Measurements from ENCODE around the gene TSNAXIP1. TPM values are rescaled to one million over a fixed set of nuclear protein-coding genes. Genes with fewer than 3 reads are reported as not detected.

Gene TSNAXIP1
- total RNA-seq, 1 experiment from 2014 or later = 1.2 TPM

DNA sequence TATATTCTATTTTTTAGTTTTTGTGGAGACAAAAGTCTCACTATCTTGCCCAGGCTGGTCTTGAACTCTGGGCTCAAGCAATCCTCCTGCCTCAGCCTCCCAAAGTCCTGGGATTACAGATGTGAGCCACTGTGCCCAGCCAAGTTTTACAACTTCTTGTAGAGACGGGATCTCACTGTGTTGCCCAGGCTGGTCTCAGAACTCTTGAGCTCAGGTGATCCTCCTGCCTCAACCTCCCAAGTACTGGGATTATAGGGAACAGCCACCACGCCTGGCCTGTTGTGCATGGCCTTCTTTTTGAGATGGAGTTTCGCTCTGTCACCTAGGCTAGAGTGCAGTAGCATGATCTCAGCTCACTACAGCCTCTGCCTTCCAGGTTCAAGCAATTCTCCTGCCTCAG is 47.0 kb downstream of the TSNAXIP1 start:
- H3K9ac ChIP-seq (ENCODE audit: low read length) = no peak overlapping the region
- TF ChIP-seq, protein P1, sequence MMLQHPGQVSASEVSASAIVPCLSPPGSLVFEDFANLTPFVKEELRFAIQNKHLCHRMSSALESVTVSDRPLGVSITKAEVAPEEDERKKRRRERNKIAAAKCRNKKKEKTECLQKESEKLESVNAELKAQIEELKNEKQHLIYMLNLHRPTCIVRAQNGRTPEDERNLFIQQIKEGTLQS (IDR thresholded peaks at IDR 0.05) = no peak
- no peak for TF ChIP-seq RAD21 (IDR thresholded peaks at IDR 0.05; ENCODE audit: low read depth)
- TF ChIP-seq JUND (IDR thresholded peaks at IDR 0.05) = no peak
- no peak for TF ChIP-seq CEBPB (IDR thresholded peaks at IDR 0.05; ENCODE audit: low read depth)
- no peak overlapping the region for H3K4me2 ChIP-seq (ENCODE audit: low read length)
- no peak overlapping the region for H3K4me3 ChIP-seq (replicated peaks in 1 of 2; ENCODE audit: low read depth in 1 of 2, low read length in 2 of 2)
- intact Hi-C loops (cut with micrococcal nuclease) = no loop called here
- no peaks in the 10 kb centered on the region for H3K27me3 ChIP-seq (ENCODE audit: insufficient read depth, low read length)
- RAD21 ChIA-PET (ENCODE audit: low non-redundant PET in 1 of 2, low total read pairs in 2 of 2, uncharacterized antibody in 2 of 2, unreplicated experiment in 2 of 2) = no interaction called here
- no peaks in the 10 kb centered on the region for H3K9me3 ChIP-seq (ENCODE audit: control insufficient read depth in 1 of 2, insufficient read depth in 1 of 2, low read depth in 1 of 2, low read length in 2 of 2)
- no TSS peak for BruUV-seq (replicated peaks)
- no peak for DNase-seq (ENCODE audit: low read depth, low spot score)
- H3K27ac ChIP-seq (ENCODE audit: low read depth, low read length) = no peak overlapping the region
- ATAC-seq = no peak
- H3K4me1 ChIP-seq (ENCODE audit: control insufficient read depth in 1 of 2, insufficient read depth in 2 of 2, low read length in 2 of 2) = peaks cover 9 to 25% of the 10 kb centered on the region in 2 experiments; a peak in 3 of 4 replicates
- POLR2A ChIA-PET = no interaction called here
- H3K36me3 ChIP-seq (ENCODE audit: control insufficient read depth in 1 of 2, insufficient read depth in 2 of 2, low read length in 2 of 2) = peaks cover 4 to 10% of the 10 kb centered on the region in 2 experiments; a peak in 2 of 4 replicates
- CTCF ChIA-PET = no interaction called here
- peaks cover 98% of the 10 kb centered on the region for H3K79me2 ChIP-seq (ENCODE audit: insufficient read depth, low read length)
- no peaks in the 10 kb centered on the region for H3K9me2 ChIP-seq (ENCODE audit: insufficient read depth)
- H2AFZ ChIP-seq (ENCODE audit: low read depth, low read length, poor library complexity, severe bottlenecking) = no peak overlapping the region
- peaks cover 8% of the 10 kb centered on the region; the same call in 1 of the 2 replicates for H4K20me1 ChIP-seq (ENCODE audit: insufficient read depth)

DNA sequence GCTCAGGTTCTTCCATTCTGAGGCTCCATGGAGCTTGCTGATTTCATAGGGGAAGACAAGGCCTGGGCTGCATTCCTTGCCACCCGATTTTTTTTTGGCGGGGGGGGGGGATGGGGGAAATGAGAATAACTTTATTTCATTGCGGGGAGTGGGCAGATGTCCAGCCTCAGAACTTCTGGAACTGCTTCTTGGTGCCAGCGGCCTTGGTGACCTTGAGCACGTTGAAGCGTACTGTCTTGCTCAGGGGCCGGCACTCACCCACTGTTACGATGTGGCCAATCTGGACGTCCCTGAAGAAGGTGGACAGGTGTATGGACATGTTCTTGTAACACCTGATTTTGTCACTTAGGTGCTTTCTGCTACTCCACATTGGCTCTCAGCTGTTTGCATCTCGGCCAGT is 49.1 kb downstream of the TSNAXIP1 start:
- Histone ChIP-seq H3K9me3 (ENCODE audit: control insufficient read depth in 1 of 2, insufficient read depth in 1 of 2, low read depth in 1 of 2, low read length in 2 of 2) (no peaks in the 10 kb centered on the region), H3K4me1 (ENCODE audit: control insufficient read depth in 1 of 2, insufficient read depth in 2 of 2, low read length in 2 of 2) (peaks cover 13 to 35% of the 10 kb centered on the region in 2 experiments; a peak in 3 of 4 replicates), H3K4me3 (replicated peaks in 1 of 2; ENCODE audit: low read depth in 1 of 2, low read length in 2 of 2) (no peak overlapping the region), H4K20me1 (ENCODE audit: insufficient read depth) (peaks cover 7% of the 10 kb centered on the region; the same call in 1 of the 2 replicates), H3K9ac (ENCODE audit: low read length) (no peak overlapping the region), H3K27me3 (ENCODE audit: insufficient read depth, low read length) (no peaks in the 10 kb centered on the region), H3K79me2 (ENCODE audit: insufficient read depth, low read length) (peaks cover 96% of the 10 kb centered on the region), H2AFZ (ENCODE audit: low read depth, low read length, poor library complexity, severe bottlenecking) (no peak overlapping the region), H3K4me2 (ENCODE audit: low read length) (no peak overlapping the region), H3K9me2 (ENCODE audit: insufficient read depth) (no peaks in the 10 kb centered on the region), H3K27ac (ENCODE audit: low read depth, low read length) (no peak overlapping the region), H3K36me3 (ENCODE audit: control insufficient read depth in 1 of 2, insufficient read depth in 2 of 2, low read length in 2 of 2) (peaks cover 0 to 11% of the 10 kb centered on the region in 2 experiments; a peak in 1 of 4 replicates)
- ATAC-seq = no peak
- no TSS peak for BruUV-seq (replicated peaks)
- DNase-seq (ENCODE audit: low read depth, low spot score) = no peak
- RAD21 ChIA-PET (ENCODE audit: low non-redundant PET in 1 of 2, low total read pairs in 2 of 2, uncharacterized antibody in 2 of 2, unreplicated experiment in 2 of 2) = no interaction called here
- intact Hi-C loops (cut with micrococcal nuclease) = no loop called here
- TF ChIP-seq CEBPB (IDR thresholded peaks at IDR 0.05; ENCODE audit: low read depth) (no peak), TCF7L2 (IDR thresholded peaks at IDR 0.05; ENCODE audit: borderline replicate concordance, extremely low read depth, insufficient read depth, insufficient read length) (no peak), SRF (IDR thresholded peaks at IDR 0.05; ENCODE audit: low read depth) (no peak), EZH2phosphoT487 (IDR thresholded peaks at IDR 0.05; ENCODE audit: borderline replicate concordance) (no peak), JUND (IDR thresholded peaks at IDR 0.05) (no peak), EZH2 (IDR thresholded peaks at IDR 0.05) (no peak), RAD21 (IDR thresholded peaks at IDR 0.05; ENCODE audit: low read depth) (no peak)
- TF ChIP-seq, protein P2, sequence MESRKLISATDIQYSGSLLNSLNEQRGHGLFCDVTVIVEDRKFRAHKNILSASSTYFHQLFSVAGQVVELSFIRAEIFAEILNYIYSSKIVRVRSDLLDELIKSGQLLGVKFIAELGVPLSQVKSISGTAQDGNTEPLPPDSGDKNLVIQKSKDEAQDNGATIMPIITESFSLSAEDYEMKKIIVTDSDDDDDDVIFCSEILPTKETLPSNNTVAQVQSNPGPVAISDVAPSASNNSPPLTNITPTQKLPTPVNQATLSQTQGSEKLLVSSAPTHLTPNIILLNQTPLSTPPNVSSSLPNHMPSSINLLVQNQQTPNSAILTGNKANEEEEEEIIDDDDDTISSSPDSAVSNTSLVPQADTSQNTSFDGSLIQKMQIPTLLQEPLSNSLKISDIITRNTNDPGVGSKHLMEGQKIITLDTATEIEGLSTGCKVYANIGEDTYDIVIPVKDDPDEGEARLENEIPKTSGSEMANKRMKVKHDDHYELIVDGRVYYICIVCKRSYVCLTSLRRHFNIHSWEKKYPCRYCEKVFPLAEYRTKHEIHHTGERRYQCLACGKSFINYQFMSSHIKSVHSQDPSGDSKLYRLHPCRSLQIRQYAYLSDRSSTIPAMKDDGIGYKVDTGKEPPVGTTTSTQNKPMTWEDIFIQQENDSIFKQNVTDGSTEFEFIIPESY (IDR thresholded peaks at IDR 0.05; ENCODE audit: extremely low read depth, insufficient replicate concordance, low read length) = no peak
- TF ChIP-seq, protein P1 (IDR thresholded peaks at IDR 0.05) = no peak
- CTCF ChIA-PET = no interaction called here
- POLR2A ChIA-PET = interaction anchor here (0.7 kb wide), 1 partner anchor 166 kb away, joined by 4 read pairs; no protein-coding TSS in a partner anchor
